H54 (cell line): ENCODE data around the gene JAKMIP1.

Experiments used
- DNase-seq: peaks from one replicate; pipeline ENCODE4 v3.0.0; 2011; ENCODE audit warnings: low spot score, mixed read lengths; ENCODE audit not compliant: insufficient read length
- FAIRE-seq: peaks from 3 replicates; lab custom pipeline; 2011; peaks lifted over from hg19 to GRCh38; lab: Jason Lieb, UNC
- POLR2A ChIP-seq: IDR thresholded peaks from 2 replicates; pipeline ENCODE4 v1.6.1; 2011; ENCODE audit warnings: low read depth, mild to moderate bottlenecking, low read length

The JAKMIP1 gene

GRCh38 chr4:6200011-6200921, at the start of gene JAKMIP1:
Gene JAKMIP1 (minus strand): TSS chr4:6200549. CDS start chr4:6112850, 87,699 bp downstream.
- TF ChIP-seq POLR2A = no peak
- DNase-seq = no peak
- FAIRE-seq = no peak

GRCh38 chr4:6248394-6248793, 48.0 kb upstream of the JAKMIP1 start:
- FAIRE-seq (no peak), DNase-seq (no peak)
- TF ChIP-seq POLR2A = no peak

- TF ChIP-seq POLR2A = no peak
- FAIRE-seq = no peak
- no peak for DNase-seq
Measured at GRCh38 chr4:6246170-6246634, 45.9 kb upstream of the JAKMIP1 start.

GRCh38 chr4:6245246-6246169, 45.2 kb upstream of the JAKMIP1 start:
- TF ChIP-seq POLR2A = no peak
- FAIRE-seq = no peak
- DNase-seq = no peak

GRCh38 chr4:6242271-6243029, 42.1 kb upstream of the JAKMIP1 start:
- FAIRE-seq (no peak), DNase-seq (no peak)
- TF ChIP-seq POLR2A = no peak

GRCh38 chr4:6241062-6241845, 40.9 kb upstream of the JAKMIP1 start:
- DNase-seq = no peak
- FAIRE-seq = no peak
- TF ChIP-seq POLR2A = no peak

GRCh38 chr4:6239968-6240367, 39.6 kb upstream of the JAKMIP1 start:
- no peak for FAIRE-seq
- no peak for TF ChIP-seq POLR2A
- no peak for DNase-seq

GRCh38 chr4:6239486-6239885, 39.1 kb upstream of the JAKMIP1 start:
- no peak for TF ChIP-seq POLR2A
- FAIRE-seq = no peak

GRCh38 chr4:6236816-6237390, 36.6 kb upstream of the JAKMIP1 start:
- DNase-seq (no peak), FAIRE-seq (no peak)
- TF ChIP-seq POLR2A = no peak

More at GRCh38 chr4:6239486-6239885, 39.1 kb upstream of the JAKMIP1 start:
- DNase-seq = no peak

GRCh38 chr4:6235901-6236640, 35.7 kb upstream of the JAKMIP1 start:
- no peak for TF ChIP-seq POLR2A
- DNase-seq (no peak), FAIRE-seq (no peak)

- FAIRE-seq (no peak), DNase-seq (no peak)
- no peak for TF ChIP-seq POLR2A
Measured at GRCh38 chr4:6235012-6235411, 34.7 kb upstream of the JAKMIP1 start.

GRCh38 chr4:6233929-6234328, 33.6 kb upstream of the JAKMIP1 start:
- DNase-seq (no peak), FAIRE-seq (no peak)
- TF ChIP-seq POLR2A = no peak
